Activated CD4-positive, alpha-beta T cell treated with anti-CD3 and anti-CD28 coated beads for 36 hours (primary cell): ENCODE measurements around the gene IFIH1. TPM values are rescaled to one million over a fixed set of nuclear protein-coding genes. Genes with fewer than 3 reads are reported as not detected.

ENCODE experiments used
- total RNA-seq, 2 experiments: library from RNA; stranded (reverse); gene quantifications; one replicate each; pipeline ENCODE4 v1.2.3, GENCODE V29; 2021

The IFIH1 gene
- total RNA-seq, 2 experiments from 2014 or later = 36.8 to 42.3 TPM

Other genes with a start within 250 kb of the IFIH1 start
- gene DPP4, start 244.5 kb downstream of the IFIH1 start, total RNA-seq = 10 to 100 TPM; 15.9 to 22.4 TPM
- gene GCG, start 166.4 kb downstream of the IFIH1 start, total RNA-seq = not detected
- gene FAP, start 75.2 kb downstream of the IFIH1 start, total RNA-seq = not detected
- 10 to 100 TPM; 16.2 to 25.5 TPM for gene GCA, start 25.4 kb upstream of the IFIH1 start, total RNA-seq